A673 (cell line): ENCODE measurements around the gene SRSF9. TPM values are rescaled to one million over a fixed set of nuclear protein-coding genes. Genes with fewer than 3 reads are reported as not detected.
"Not testable (repeated sequence)": the region's sequence is repeated elsewhere in the genome, so short reads cannot be mapped to it uniquely, and the experiment has no call there.

Experiments
- BruUV-seq: library from RNA; stranded (reverse); fragments of 400-500 nt; replicated peaks from 2 replicates; lab custom pipeline; 2021; lab: Mats Ljungman, UMichigan
- CTCF ChIA-PET: fragments of 300-600 bp; sonication (Branson Sonifier 250); formaldehyde crosslinking; loops from one replicate; lab custom pipeline; 2022; ENCODE audit warnings: antibody characterized with exemption; lab: Charles Lee
- POLR2A ChIA-PET: fragments of 300-600 bp; sonication (Branson Sonifier 250); formaldehyde crosslinking; loops from one replicate; lab custom pipeline; 2022; ENCODE audit warnings: antibody characterized with exemption; ENCODE audit not compliant: low non-redundant PET; lab: Charles Lee
- DNase-seq: peaks from one replicate; pipeline ENCODE4 v3.0.0-alpha.2; 2015; ENCODE audit warnings: low spot score
- H3K27ac ChIP-seq: fragments of 200-600 bp; sonication (generic); 2 replicates; pipeline ENCODE4 v1.5.1; 2016; ENCODE audit warnings: mixed run types, low read depth, mild to moderate bottlenecking, mixed read lengths, antibody characterized with exemption, low read length; ENCODE audit not compliant: poor library complexity, severe bottlenecking
- H3K27me3 ChIP-seq: fragments of 200-600 bp; sonication (generic); replicated peaks from 2 replicates; pipeline ENCODE4 v1.6.1; 2017; ENCODE audit warnings: mixed run types, low read depth, mild to moderate bottlenecking, mixed read lengths, antibody characterized with exemption, low read length; ENCODE audit not compliant: insufficient read depth, poor library complexity
- H3K36me3 ChIP-seq: fragments of 200-600 bp; sonication (generic); 2 replicates; pipeline ENCODE4 v1.6.1; 2016; ENCODE audit warnings: mixed run types, mild to moderate bottlenecking, mixed read lengths, antibody characterized with exemption, low read length; ENCODE audit not compliant: insufficient read depth, poor library complexity, severe bottlenecking
- H3K4me1 ChIP-seq: fragments of 200-600 bp; sonication (generic); 2 replicates; pipeline ENCODE4 v1.6.1; 2017; ENCODE audit warnings: mixed run types, mild to moderate bottlenecking, mixed read lengths, antibody characterized with exemption, low read length; ENCODE audit not compliant: insufficient read depth, poor library complexity, severe bottlenecking
- H3K4me3 ChIP-seq: fragments of 200-600 bp; sonication (generic); 2 replicates; pipeline ENCODE4 v1.5.1; 2016; ENCODE audit warnings: low read depth, mixed run types, mild to moderate bottlenecking, mixed read lengths, low read length; ENCODE audit not compliant: poor library complexity, severe bottlenecking
- H3K9me3 ChIP-seq: fragments of 200-600 bp; sonication (generic); 2 replicates; pipeline ENCODE4 v1.6.1; 2016; ENCODE audit warnings: mixed run types, low read depth, mild to moderate bottlenecking, mixed read lengths, antibody characterized with exemption, low read length; ENCODE audit not compliant: poor library complexity, severe bottlenecking
- CTCF ChIP-seq: fragments of 300-800, 200-600 bp; sonication (generic); conservative IDR thresholded peaks from 2 replicates; pipeline ENCODE4 v1.5.1; 2017; ENCODE audit warnings: low read depth, mild to moderate bottlenecking, antibody characterized with exemption, low read length, moderate library complexity, mixed read lengths
- EZH2 ChIP-seq: fragments of 200-600 bp; sonication (generic); IDR thresholded peaks from 2 replicates; pipeline ENCODE4 v1.6.1; 2017; ENCODE audit warnings: borderline replicate concordance, low read depth, mild to moderate bottlenecking, mixed read lengths, antibody characterized with exemption, low read length; ENCODE audit not compliant: poor library complexity, severe bottlenecking
- intact Hi-C: fragments of 100-400 bp; cut with micrococcal nuclease; formaldehyde crosslinking; loops from one replicate; pipeline ENCODE4 v1.10.0; 2022; ENCODE audit not compliant: unreplicated experiment
- total RNA-seq: library from RNA; stranded (reverse); gene quantifications from 2 replicates; pipeline ENCODE4 v1.2.3, GENCODE V29; 2021

SRSF9 gene
- total RNA-seq, 1 experiment from 2014 or later = 328 TPM

- ChIA-PET POLR2A (no interaction called here), CTCF (no interaction called here)
- no peaks in the 10 kb centered on the region for H3K36me3 ChIP-seq
- BruUV-seq = no TSS peak
- peaks cover 8% of the 10 kb centered on the region for H3K4me1 ChIP-seq
- intact Hi-C loops = no loop called here
- no peak overlapping the region for H3K4me3 ChIP-seq
- no peak for TF ChIP-seq EZH2
- TF ChIP-seq CTCF = no peak
- H3K27me3 ChIP-seq = no peaks in the 10 kb centered on the region
- no peaks in the 10 kb centered on the region for H3K9me3 ChIP-seq
- no peak overlapping the region for H3K27ac ChIP-seq
- DNase-seq = no peak
These were observed 18.6 kb upstream of the SRSF9 start for GRCh38 chr12:120488057-120488640.

DNA sequence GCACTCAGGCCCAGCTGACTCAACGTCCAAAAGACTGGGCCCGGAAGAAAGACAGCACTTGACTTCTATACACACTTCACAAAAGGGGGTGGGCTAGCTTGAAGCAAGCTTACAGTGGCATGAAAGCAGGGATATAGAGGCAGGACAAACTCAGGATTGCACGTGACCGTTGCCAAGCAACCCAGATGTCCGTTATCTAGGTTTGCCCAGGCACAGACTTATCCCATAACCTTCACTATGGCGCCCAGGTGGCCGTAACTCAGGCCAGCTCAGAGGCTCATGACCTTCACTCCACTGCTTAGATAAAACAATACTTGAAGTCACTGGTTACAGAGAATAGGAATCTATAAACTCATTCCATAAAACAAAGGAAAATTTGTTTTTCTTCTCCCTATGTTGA is 18.0 kb upstream of the SRSF9 start:
- DNase-seq, H3K36me3 ChIP-seq, H3K27ac ChIP-seq, intact Hi-C loops, BruUV-seq, POLR2A ChIA-PET, H3K27me3 ChIP-seq, H3K4me1 ChIP-seq, CTCF ChIA-PET, H3K9me3 ChIP-seq, H3K4me3 ChIP-seq: not testable (repeated sequence)

- ChIA-PET POLR2A (no interaction called here), CTCF (no interaction called here)
- intact Hi-C loops = no loop called here
- Histone ChIP-seq H3K4me3 (no peak overlapping the region), H3K27ac (no peak overlapping the region), H3K4me1 (peaks cover 8% of the 10 kb centered on the region), H3K9me3 (no peaks in the 10 kb centered on the region), H3K27me3 (no peaks in the 10 kb centered on the region), H3K36me3 (no peaks in the 10 kb centered on the region)
- TF ChIP-seq EZH2 = no peak
- TF ChIP-seq CTCF = no peak
- no TSS peak for BruUV-seq
- DNase-seq = no peak
These were observed 16.7 kb upstream of the SRSF9 start for GRCh38 chr12:120485961-120486881.
